HCT116 (cell line): Measurements from ENCODE around the gene ANO9. TPM values are rescaled to one million over a fixed set of nuclear protein-coding genes. Genes with fewer than 3 reads are reported as not detected.
A peak's percentile ranks its signal among the peaks of the same experiment; 100 is the strongest.

ENCODE experiments used
- ATAC-seq: fragments of 200-7000 bp; cut with Tn5 transposase; 2 replicates; pipeline ENCODE4 v1.9.1; 2020; ENCODE audit warnings: mild to moderate bottlenecking, moderate library complexity
- BruUV-seq: library from RNA; stranded (reverse); fragments of 400-500 nt; replicated peaks from 2 replicates; lab custom pipeline; 2021; lab: Mats Ljungman, UMichigan
- CTCF ChIA-PET: fragments of 300-600 bp; sonication (Branson Sonifier 250); formaldehyde crosslinking; loops from one replicate; lab custom pipeline; 2021; ENCODE audit warnings: antibody characterized with exemption; lab: Charles Lee
- POLR2A ChIA-PET: fragments of 300-600, 350-600 bp; sonication (Branson Sonifier 250); formaldehyde crosslinking; loops from one replicate; lab custom pipeline; 2021; ENCODE audit warnings: antibody characterized with exemption; lab: Charles Lee
- RAD21 ChIA-PET, 2 experiments: fragments of 300-600 bp; sonication (Branson Sonifier 250); formaldehyde crosslinking; loops; one replicate each; lab custom pipeline; 2023; ENCODE audit warnings: low total read pairs in 2 of 2; ENCODE audit not compliant: uncharacterized antibody in 2 of 2, unreplicated experiment in 2 of 2, low non-redundant PET in 1 of 2; lab: Charles Lee
- DNase-seq: peaks from one replicate; pipeline ENCODE4 v3.0.0-alpha.2; 2010; ENCODE audit warnings: low read depth, low spot score
- H2AFZ ChIP-seq: fragments of 200-600 bp; shearing (Covaris generic), sonication (generic); 2 replicates; pipeline ENCODE4 v1.6.1; 2017; ENCODE audit warnings: low read depth, mixed run types, mixed read lengths, antibody characterized with exemption, low read length; ENCODE audit not compliant: poor library complexity, severe bottlenecking
- H3K27ac ChIP-seq: 2 replicates; pipeline ENCODE4 v1.5.1; 2012; ENCODE audit warnings: low read depth, low read length
- H3K27me3 ChIP-seq: fragments of 200-600 bp; sonication (generic); 2 replicates; pipeline ENCODE4 v1.6.1; 2016; ENCODE audit warnings: mixed run types, low read length, mixed read lengths; ENCODE audit not compliant: insufficient read depth
- H3K36me3 ChIP-seq, 2 experiments: fragments of 200-500 bp in 1 of 2; fragments of 200-600 bp in 1 of 2; sonication (Bioruptor generic) in 1 of 2; sonication (generic) in 1 of 2; 2 replicates each; pipeline versions ENCODE4 v1.5.1 to v1.6.1; 2014 to 2016; ENCODE audit warnings: low read length in 2 of 2, inconsistent platforms in 1 of 2, mixed read lengths in 1 of 2, mixed run types in 1 of 2; ENCODE audit not compliant: insufficient read depth in 2 of 2, control insufficient read depth in 1 of 2
- H3K4me1 ChIP-seq, 2 experiments: fragments of 200-600 bp in 1 of 2; sonication (generic) in 1 of 2; 2 replicates each; pipeline versions ENCODE4 v1.5.1 to v1.6.1; 2012 to 2017; ENCODE audit warnings: low read length in 2 of 2, inconsistent platforms in 1 of 2, mild to moderate bottlenecking in 1 of 2, mixed read lengths in 1 of 2, mixed run types in 1 of 2, moderate library complexity in 1 of 2; ENCODE audit not compliant: insufficient read depth in 2 of 2, control insufficient read depth in 1 of 2
- H3K4me2 ChIP-seq: fragments of 200-600 bp; sonication (generic); 2 replicates; pipeline ENCODE4 v1.6.1; 2017; ENCODE audit warnings: mixed run types, low read length, mixed read lengths
- H3K4me3 ChIP-seq, 2 experiments: fragments of 200-600 bp in 1 of 2; sonication (generic) in 1 of 2; replicated peaks in 1 of 2; 2 replicates each; pipeline ENCODE4 v1.5.1; 2011 to 2016; ENCODE audit warnings: low read length in 2 of 2, control low read depth in 1 of 2, low read depth in 1 of 2, mild to moderate bottlenecking in 1 of 2, mixed read lengths in 1 of 2, mixed run types in 1 of 2
- H3K79me2 ChIP-seq: fragments of 200-600 bp; sonication (generic); 2 replicates; pipeline ENCODE4 v1.6.1; 2017; ENCODE audit warnings: mild to moderate bottlenecking, mixed run types, low read length, moderate library complexity, mixed read lengths; ENCODE audit not compliant: insufficient read depth
- H3K9ac ChIP-seq: fragments of 200-600 bp; sonication (generic); 2 replicates; pipeline ENCODE4 v1.6.1; 2016; ENCODE audit warnings: low read length, mixed read lengths
- H3K9me2 ChIP-seq: fragments of 200-600 bp; sonication (generic), shearing (Covaris generic); 2 replicates; pipeline ENCODE4 v1.6.1; 2017; ENCODE audit warnings: mixed run types, mild to moderate bottlenecking, moderate library complexity; ENCODE audit not compliant: insufficient read depth
- H3K9me3 ChIP-seq, 2 experiments: fragments of 200-500 bp in 1 of 2; fragments of 200-600 bp in 1 of 2; sonication (Bioruptor generic) in 1 of 2; sonication (generic) in 1 of 2; 2 replicates each; pipeline ENCODE4 v1.6.1; 2014 to 2017; ENCODE audit warnings: low read length in 2 of 2, mixed read lengths in 2 of 2, inconsistent platforms in 1 of 2, low read depth in 1 of 2, mild to moderate bottlenecking in 1 of 2, mixed run types in 1 of 2, moderate library complexity in 1 of 2; ENCODE audit not compliant: control insufficient read depth in 1 of 2, insufficient read depth in 1 of 2
- H4K20me1 ChIP-seq: fragments of 200-600 bp; sonication (generic), shearing (Covaris generic); 2 replicates; pipeline ENCODE4 v1.6.1; 2017; ENCODE audit warnings: mixed run types, mild to moderate bottlenecking, moderate library complexity; ENCODE audit not compliant: insufficient read depth
- CBX3 ChIP-seq: IDR thresholded peaks from 2 replicates; pipeline ENCODE4 v1.6.1; 2012; ENCODE audit warnings: low read depth
- CEBPB ChIP-seq: IDR thresholded peaks from 2 replicates; pipeline ENCODE4 v1.6.1; 2012; ENCODE audit warnings: low read depth
- ELF1 ChIP-seq: IDR thresholded peaks from 2 replicates; pipeline ENCODE4 v1.6.1; 2012; ENCODE audit warnings: low read depth, borderline replicate concordance
- EZH2phosphoT487 ChIP-seq: fragments of 200-600 bp; IDR thresholded peaks from 2 replicates; pipeline ENCODE4 v1.6.1; 2018; ENCODE audit warnings: antibody characterized with exemption, borderline replicate concordance
- FOSL1 ChIP-seq: IDR thresholded peaks from 2 replicates; pipeline ENCODE4 v1.6.1; 2012; ENCODE audit warnings: low read depth
- POLR2A ChIP-seq: IDR thresholded peaks from 2 replicates; pipeline ENCODE4 v1.7.0; 2011; ENCODE audit warnings: borderline replicate concordance; ENCODE audit not compliant: insufficient read depth, insufficient read length; ENCODE audit errors: extremely low read depth
- POLR2AphosphoS5 ChIP-seq: IDR thresholded peaks from 2 replicates; pipeline ENCODE4 v1.6.1; 2011; ENCODE audit warnings: mild to moderate bottlenecking, low read depth, low read length, moderate library complexity
- RAD21 ChIP-seq: IDR thresholded peaks from 2 replicates; pipeline ENCODE4 v1.6.1; 2012; ENCODE audit warnings: low read depth, mild to moderate bottlenecking
- REST ChIP-seq: IDR thresholded peaks from 2 replicates; pipeline ENCODE4 v1.6.1; 2012; ENCODE audit warnings: low read depth
- SIN3A ChIP-seq: IDR thresholded peaks from 2 replicates; pipeline ENCODE4 v1.6.1; 2012; ENCODE audit warnings: low read depth
- SP1 ChIP-seq: IDR thresholded peaks from 2 replicates; pipeline ENCODE4 v1.6.1; 2012; ENCODE audit warnings: low read depth
- TCF7L2 ChIP-seq: IDR thresholded peaks from 2 replicates; pipeline ENCODE4 v1.7.0; 2011; ENCODE audit warnings: borderline replicate concordance, inconsistent platforms; ENCODE audit not compliant: insufficient read depth, insufficient read length; ENCODE audit errors: extremely low read depth
- ZNF274 ChIP-seq: fragments of 200-500 bp; sonication (Bioruptor generic); IDR thresholded peaks from 2 replicates; pipeline ENCODE4 v1.6.1; 2014; ENCODE audit warnings: mild to moderate bottlenecking, low read depth, low read length, inconsistent platforms
- intact Hi-C: fragments of 100-400 bp; cut with micrococcal nuclease; formaldehyde crosslinking; loops from 2 replicates; pipeline ENCODE4 v1.10.0; 2022
- total RNA-seq: library from RNA; stranded (reverse); gene quantifications from one replicate; pipeline ENCODE4 v1.2.1, GENCODE V29; 2021; ENCODE audit not compliant: unreplicated experiment
- TF ChIP-seq, protein P1 (sequence below), 3 experiments: fragments of 200-600 bp in 1 of 3; sonication (generic) in 1 of 3; IDR thresholded peaks in 2 of 3; conservative IDR thresholded peaks in 1 of 3; 2 replicates each; pipeline ENCODE4 v1.5.1; 2012 to 2017; ENCODE audit warnings: low read depth in 2 of 3, low read length in 2 of 3, antibody characterized with exemption in 1 of 3, borderline replicate concordance in 1 of 3, control low read depth in 1 of 3, mild to moderate bottlenecking in 1 of 3, mixed read lengths in 1 of 3, mixed run types in 1 of 3, moderate library complexity in 1 of 3; ENCODE audit not compliant: insufficient read depth in 1 of 3
- TF ChIP-seq, protein P2 (sequence below): IDR thresholded peaks from 2 replicates; pipeline ENCODE4 v1.6.1; 2012
- TF ChIP-seq, protein P3 (sequence below): IDR thresholded peaks from 2 replicates; pipeline ENCODE4 v1.6.1; 2011; ENCODE audit warnings: mild to moderate bottlenecking, low read length, moderate library complexity; ENCODE audit not compliant: insufficient replicate concordance; ENCODE audit errors: extremely low read depth

ANO9 gene
- total RNA-seq, 1 experiment from 2014 or later, result 70.3 TPM

DNA sequence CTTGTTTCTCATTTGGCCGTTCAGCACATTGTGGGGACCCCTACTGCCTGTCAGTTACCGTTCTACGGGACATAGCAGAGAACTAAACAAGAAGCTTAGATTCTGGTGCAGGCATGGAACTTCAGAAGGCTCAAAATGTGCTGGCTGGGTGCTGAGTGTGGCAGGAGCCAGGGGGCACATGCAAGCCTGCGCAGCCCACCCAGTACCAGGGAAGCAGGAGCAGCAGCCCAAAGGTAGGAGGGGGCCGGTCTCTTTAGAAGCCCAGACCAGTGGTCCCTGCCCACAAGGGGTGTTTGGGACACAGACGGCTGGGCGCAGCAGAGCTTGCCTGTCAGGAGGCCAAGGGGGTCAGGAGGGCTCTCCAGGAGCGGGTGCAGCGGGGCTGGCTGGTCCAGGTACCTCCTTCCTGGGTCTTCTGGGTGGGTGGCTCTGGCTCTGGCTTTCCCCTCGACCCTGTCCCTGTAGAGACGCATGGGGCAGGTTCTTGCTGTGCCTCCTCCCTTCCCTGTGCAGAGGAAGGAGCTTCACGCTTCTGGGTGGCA, 10.5 kb upstream of the ANO9 start:
- Histone ChIP-seq H3K36me3 (peaks cover 11 to 26% of the 10 kb centered on the region in 2 experiments; a peak in 3 of 4 replicates), H4K20me1 (no peaks in the 10 kb centered on the region), H3K9ac (peak overlapping the region; percentile 88; the same call in 1 of the 2 replicates), H3K9me2 (no peaks in the 10 kb centered on the region), H3K27ac (no peak overlapping the region), H3K4me3 (0 out of 4 replicates have a peak overlapping the region, but pooled peaks of 1 of the 2 experiments have one; percentile 86), H3K79me2 (peaks cover 80% of the 10 kb centered on the region), H3K27me3 (no peaks in the 10 kb centered on the region), H3K4me2 (no peak overlapping the region), H3K9me3 (no peaks in the 10 kb centered on the region), H3K4me1 (peaks cover 19 to 34% of the 10 kb centered on the region in 2 experiments), H2AFZ (no peak overlapping the region)
- intact Hi-C loops, result loop anchor here (5.0 kb wide), 1 partner anchor 215 kb away; the partner anchor contains the start of genes PSMD13 and SIRT3
- DNase-seq, result no peak
- BruUV-seq, result no TSS peak
- TF ChIP-seq, protein P1, sequence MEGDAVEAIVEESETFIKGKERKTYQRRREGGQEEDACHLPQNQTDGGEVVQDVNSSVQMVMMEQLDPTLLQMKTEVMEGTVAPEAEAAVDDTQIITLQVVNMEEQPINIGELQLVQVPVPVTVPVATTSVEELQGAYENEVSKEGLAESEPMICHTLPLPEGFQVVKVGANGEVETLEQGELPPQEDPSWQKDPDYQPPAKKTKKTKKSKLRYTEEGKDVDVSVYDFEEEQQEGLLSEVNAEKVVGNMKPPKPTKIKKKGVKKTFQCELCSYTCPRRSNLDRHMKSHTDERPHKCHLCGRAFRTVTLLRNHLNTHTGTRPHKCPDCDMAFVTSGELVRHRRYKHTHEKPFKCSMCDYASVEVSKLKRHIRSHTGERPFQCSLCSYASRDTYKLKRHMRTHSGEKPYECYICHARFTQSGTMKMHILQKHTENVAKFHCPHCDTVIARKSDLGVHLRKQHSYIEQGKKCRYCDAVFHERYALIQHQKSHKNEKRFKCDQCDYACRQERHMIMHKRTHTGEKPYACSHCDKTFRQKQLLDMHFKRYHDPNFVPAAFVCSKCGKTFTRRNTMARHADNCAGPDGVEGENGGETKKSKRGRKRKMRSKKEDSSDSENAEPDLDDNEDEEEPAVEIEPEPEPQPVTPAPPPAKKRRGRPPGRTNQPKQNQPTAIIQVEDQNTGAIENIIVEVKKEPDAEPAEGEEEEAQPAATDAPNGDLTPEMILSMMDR (IDR thresholded peaks at IDR 0.05 in 2 of 3, conservative IDR thresholded peaks at IDR 0.05 in 1 of 3; ENCODE audit: borderline replicate concordance in 1 of 3, insufficient read depth in 1 of 3, low read depth in 2 of 3, low read length in 2 of 3), result no peak
- TF ChIP-seq SIN3A (no peak), REST (no peak), SP1 (no peak), POLR2AphosphoS5 (no peak), ZNF274 (no peak), RAD21 (no peak), TCF7L2 (no peak), CBX3 (no peak), CEBPB (no peak), EZH2phosphoT487 (no peak), FOSL1 (no peak), ELF1 (no peak), POLR2A (no peak)
- TF ChIP-seq, protein P2, sequence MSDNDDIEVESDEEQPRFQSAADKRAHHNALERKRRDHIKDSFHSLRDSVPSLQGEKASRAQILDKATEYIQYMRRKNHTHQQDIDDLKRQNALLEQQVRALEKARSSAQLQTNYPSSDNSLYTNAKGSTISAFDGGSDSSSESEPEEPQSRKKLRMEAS, result no peak
- TF ChIP-seq, protein P3, sequence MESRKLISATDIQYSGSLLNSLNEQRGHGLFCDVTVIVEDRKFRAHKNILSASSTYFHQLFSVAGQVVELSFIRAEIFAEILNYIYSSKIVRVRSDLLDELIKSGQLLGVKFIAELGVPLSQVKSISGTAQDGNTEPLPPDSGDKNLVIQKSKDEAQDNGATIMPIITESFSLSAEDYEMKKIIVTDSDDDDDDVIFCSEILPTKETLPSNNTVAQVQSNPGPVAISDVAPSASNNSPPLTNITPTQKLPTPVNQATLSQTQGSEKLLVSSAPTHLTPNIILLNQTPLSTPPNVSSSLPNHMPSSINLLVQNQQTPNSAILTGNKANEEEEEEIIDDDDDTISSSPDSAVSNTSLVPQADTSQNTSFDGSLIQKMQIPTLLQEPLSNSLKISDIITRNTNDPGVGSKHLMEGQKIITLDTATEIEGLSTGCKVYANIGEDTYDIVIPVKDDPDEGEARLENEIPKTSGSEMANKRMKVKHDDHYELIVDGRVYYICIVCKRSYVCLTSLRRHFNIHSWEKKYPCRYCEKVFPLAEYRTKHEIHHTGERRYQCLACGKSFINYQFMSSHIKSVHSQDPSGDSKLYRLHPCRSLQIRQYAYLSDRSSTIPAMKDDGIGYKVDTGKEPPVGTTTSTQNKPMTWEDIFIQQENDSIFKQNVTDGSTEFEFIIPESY, result no peak
- no peak for ATAC-seq
- ChIA-PET POLR2A (no interaction called here), RAD21 (no interaction called here), CTCF (no interaction called here)
